ENCODE data around the gene PGM3. TPM values are rescaled to one million over a fixed set of nuclear protein-coding genes. Genes with fewer than 3 reads are reported as not detected.

PGM3 gene
- total RNA-seq (ENCODE audit: unreplicated experiment), result 77.1 TPM
- long read RNA-seq, full-length matches to known transcripts, result 19 of 25 reads
- long read RNA-seq, partial matches to known transcripts, result 3 of 25 reads
- long read RNA-seq, other reads (novel, unspliced or antisense), result 3 of 25 reads

- H3K9me3 Mint-ChIP-seq (ENCODE audit: unreplicated experiment), result peaks cover 6% of the 10 kb centered on the region
- H3K4me1 Mint-ChIP-seq (ENCODE audit: low read depth, unreplicated experiment), result peaks cover 9% of the 10 kb centered on the region
- peak; percentile 92 for DNase-seq
- H3K27ac Mint-ChIP-seq (ENCODE audit: unreplicated experiment), result peak within 1 kb of the TSS; percentile 89
- no peak for TF ChIP-seq CTCF (IDR thresholded peaks at IDR 0.05; ENCODE audit: partially characterized antibody, unreplicated experiment)
- peaks cover 4% of the 10 kb centered on the region for H3K27me3 Mint-ChIP-seq (ENCODE audit: unreplicated experiment)
- no peaks in the 10 kb centered on the region for H3K36me3 Mint-ChIP-seq (ENCODE audit: unreplicated experiment)
- peak within 1 kb of the TSS; percentile 97 for H3K4me3 Mint-ChIP-seq (ENCODE audit: unreplicated experiment)
Observed at GRCh38 chr6:83192871-83193746, at the start of gene PGM3, which contains the start of gene RWDD2A. Gene PGM3 (minus strand): TSS chr6:83193265. CDS start chr6:83191012, 2,253 bp downstream. Gene RWDD2A (plus strand): TSS chr6:83193357. CDS start chr6:83194452, 1,095 bp downstream.

- no peaks in the 10 kb centered on the region for H3K9me3 Mint-ChIP-seq (ENCODE audit: unreplicated experiment)
- no peak for TF ChIP-seq CTCF (IDR thresholded peaks at IDR 0.05; ENCODE audit: partially characterized antibody, unreplicated experiment)
- DNase-seq, result no peak
- H3K4me3 Mint-ChIP-seq (ENCODE audit: unreplicated experiment), result no peak overlapping the region
- no peaks in the 10 kb centered on the region for H3K36me3 Mint-ChIP-seq (ENCODE audit: unreplicated experiment)
- no peaks in the 10 kb centered on the region for H3K27me3 Mint-ChIP-seq (ENCODE audit: unreplicated experiment)
- H3K27ac Mint-ChIP-seq (ENCODE audit: unreplicated experiment), result no peak overlapping the region
- H3K4me1 Mint-ChIP-seq (ENCODE audit: low read depth, unreplicated experiment), result no peaks in the 10 kb centered on the region
Observed at GRCh38 chr6:83231146-83231545, 38.1 kb upstream of the PGM3 start.

- Mint-ChIP-seq H3K9me3 (ENCODE audit: unreplicated experiment) (peaks cover 1% of the 10 kb centered on the region), H3K4me1 (ENCODE audit: low read depth, unreplicated experiment) (no peaks in the 10 kb centered on the region), H3K4me3 (ENCODE audit: unreplicated experiment) (no peak overlapping the region), H3K27me3 (ENCODE audit: unreplicated experiment) (no peaks in the 10 kb centered on the region), H3K36me3 (ENCODE audit: unreplicated experiment) (no peaks in the 10 kb centered on the region), H3K27ac (ENCODE audit: unreplicated experiment) (no peak overlapping the region)
- no peak for TF ChIP-seq CTCF (IDR thresholded peaks at IDR 0.05; ENCODE audit: partially characterized antibody, unreplicated experiment)
- no peak for DNase-seq
Observed at GRCh38 chr6:83226517-83226916, 33.5 kb upstream of the PGM3 start.

GRCh38 chr6:83221889-83222479 is 28.9 kb upstream of the PGM3 start:
- Mint-ChIP-seq H3K9me3 (ENCODE audit: unreplicated experiment) (peaks cover 1% of the 10 kb centered on the region), H3K36me3 (ENCODE audit: unreplicated experiment) (no peaks in the 10 kb centered on the region), H3K4me3 (ENCODE audit: unreplicated experiment) (no peak overlapping the region), H3K4me1 (ENCODE audit: low read depth, unreplicated experiment) (peaks cover 14% of the 10 kb centered on the region), H3K27me3 (ENCODE audit: unreplicated experiment) (no peaks in the 10 kb centered on the region), H3K27ac (ENCODE audit: unreplicated experiment) (peak overlapping the region; percentile 5)
- DNase-seq, result no peak
- TF ChIP-seq CTCF (IDR thresholded peaks at IDR 0.05; ENCODE audit: partially characterized antibody, unreplicated experiment), result peak; percentile 58
